Measurements from ENCODE around the gene NEFH. TPM values are rescaled to one million over a fixed set of nuclear protein-coding genes. Genes with fewer than 3 reads are reported as not detected.
A peak's percentile ranks its signal among the peaks of the same experiment; 100 is the strongest.
"Not testable (repeated sequence)": the region's sequence is repeated elsewhere in the genome, so short reads cannot be mapped to it uniquely, and the experiment has no call there.

NEFH gene
- 1.2 TPM for polyA plus RNA-seq (2013, experiment 1 of 4)
- polyA plus RNA-seq (2013, experiment 2 of 4): 1.3 TPM
- polyA plus RNA-seq (2013, experiment 3 of 4): 1.7 TPM
- polyA plus RNA-seq (2013, experiment 4 of 4): 1.8 TPM

GRCh38 chr22:29479417-29480261 lies at the start of gene NEFH:
TSS of gene NEFH (plus strand) at chr22:29480218. CDS start at chr22:29480263, 45 bp downstream.
- 6% methylated on average over 48 of the region's 48 CpGs for WGBS, 2 experiments
- no peak within 1 kb of the TSS for H3K27ac ChIP-seq (ENCODE audit: insufficient read depth, low read depth, low read length, poor library complexity, severe bottlenecking)
- no peaks in the 10 kb centered on the region for H3K36me3 ChIP-seq (ENCODE audit: control insufficient read depth, insufficient read depth, low read length)
- H3K4me1 ChIP-seq (ENCODE audit: control insufficient read depth, insufficient read depth, low read length): peaks cover 23% of the 10 kb centered on the region
- peaks cover 66% of the 10 kb centered on the region for H3K27me3 ChIP-seq (ENCODE audit: control insufficient read depth, insufficient read depth, low read length, poor library complexity, severe bottlenecking)
- H3K4me3 ChIP-seq (ENCODE audit: insufficient read depth, low read depth, low read length): peak within 1 kb of the TSS; percentile 33
- H3K9me3 ChIP-seq (ENCODE audit: control insufficient read depth, low read length): no peaks in the 10 kb centered on the region

GRCh38 chr22:29431986-29432385 lies 48.0 kb upstream of the NEFH start:
- no peak overlapping the region for H3K27ac ChIP-seq (ENCODE audit: insufficient read depth, low read depth, low read length, poor library complexity, severe bottlenecking)

GRCh38 chr22:29433856-29434255 lies 46.2 kb upstream of the NEFH start:
- 90 to 100% methylated on average over 1 to 3 of the region's 3 CpGs for WGBS, 2 experiments
- Histone ChIP-seq H3K36me3 (ENCODE audit: control insufficient read depth, insufficient read depth, low read length) (no peaks in the 10 kb centered on the region), H3K4me3 (ENCODE audit: insufficient read depth, low read depth, low read length) (no peak overlapping the region), H3K9me3 (ENCODE audit: control insufficient read depth, low read length) (no peaks in the 10 kb centered on the region), H3K27ac (ENCODE audit: insufficient read depth, low read depth, low read length, poor library complexity, severe bottlenecking) (no peak overlapping the region), H3K4me1 (ENCODE audit: control insufficient read depth, insufficient read depth, low read length) (no peaks in the 10 kb centered on the region), H3K27me3 (ENCODE audit: control insufficient read depth, insufficient read depth, low read length, poor library complexity, severe bottlenecking) (no peaks in the 10 kb centered on the region)

More at GRCh38 chr22:29431986-29432385, 48.0 kb upstream of the NEFH start:
- Histone ChIP-seq H3K4me3 (ENCODE audit: insufficient read depth, low read depth, low read length) (no peak overlapping the region), H3K36me3 (ENCODE audit: control insufficient read depth, insufficient read depth, low read length) (no peaks in the 10 kb centered on the region), H3K4me1 (ENCODE audit: control insufficient read depth, insufficient read depth, low read length) (no peaks in the 10 kb centered on the region), H3K27me3 (ENCODE audit: control insufficient read depth, insufficient read depth, low read length, poor library complexity, severe bottlenecking) (no peaks in the 10 kb centered on the region), H3K9me3 (ENCODE audit: control insufficient read depth, low read length) (no peaks in the 10 kb centered on the region)
- 34 to 36% methylated on average over 5 of the region's 5 CpGs for WGBS, 2 experiments

- no peak overlapping the region for H3K27ac ChIP-seq (ENCODE audit: insufficient read depth, low read depth, low read length, poor library complexity, severe bottlenecking)
These were observed 45.7 kb upstream of the NEFH start for GRCh38 chr22:29434288-29434687.

GRCh38 chr22:29435236-29436136 lies 44.5 kb upstream of the NEFH start:
- Histone ChIP-seq H3K4me3 (ENCODE audit: insufficient read depth, low read depth, low read length) (no peak overlapping the region), H3K9me3 (ENCODE audit: control insufficient read depth, low read length) (no peaks in the 10 kb centered on the region), H3K4me1 (ENCODE audit: control insufficient read depth, insufficient read depth, low read length) (no peaks in the 10 kb centered on the region), H3K27me3 (ENCODE audit: control insufficient read depth, insufficient read depth, low read length, poor library complexity, severe bottlenecking) (no peaks in the 10 kb centered on the region), H3K27ac (ENCODE audit: insufficient read depth, low read depth, low read length, poor library complexity, severe bottlenecking) (no peak overlapping the region), H3K36me3 (ENCODE audit: control insufficient read depth, insufficient read depth, low read length) (no peaks in the 10 kb centered on the region)
- WGBS, 2 experiments: 87 to 91% methylated on average over 4 to 5 of the region's 5 CpGs

More at GRCh38 chr22:29434288-29434687, 45.7 kb upstream of the NEFH start:
- no peak overlapping the region for H3K4me3 ChIP-seq (ENCODE audit: insufficient read depth, low read depth, low read length)
- WGBS, 2 experiments: 95 to 96% methylated on average over 7 of the region's 7 CpGs
- H3K36me3 ChIP-seq (ENCODE audit: control insufficient read depth, insufficient read depth, low read length): no peaks in the 10 kb centered on the region
- no peaks in the 10 kb centered on the region for H3K9me3 ChIP-seq (ENCODE audit: control insufficient read depth, low read length)
- H3K4me1 ChIP-seq (ENCODE audit: control insufficient read depth, insufficient read depth, low read length): no peaks in the 10 kb centered on the region
- no peaks in the 10 kb centered on the region for H3K27me3 ChIP-seq (ENCODE audit: control insufficient read depth, insufficient read depth, low read length, poor library complexity, severe bottlenecking)

GRCh38 chr22:29438283-29438682 lies 41.7 kb upstream of the NEFH start, which contains the start of gene RFPL1:
TSS of gene RFPL1 (plus strand) at chr22:29438583.
- not testable (repeated sequence) for H3K9me3 ChIP-seq (ENCODE audit: control insufficient read depth, low read length); H3K27ac ChIP-seq (ENCODE audit: insufficient read depth, low read depth, low read length, poor library complexity, severe bottlenecking); H3K27me3 ChIP-seq (ENCODE audit: control insufficient read depth, insufficient read depth, low read length, poor library complexity, severe bottlenecking); H3K4me1 ChIP-seq (ENCODE audit: control insufficient read depth, insufficient read depth, low read length); H3K4me3 ChIP-seq (ENCODE audit: insufficient read depth, low read depth, low read length); H3K36me3 ChIP-seq (ENCODE audit: control insufficient read depth, insufficient read depth, low read length)
- 92 to 96% methylated on average over 10 of the region's 10 CpGs for WGBS, 2 experiments

DNA sequence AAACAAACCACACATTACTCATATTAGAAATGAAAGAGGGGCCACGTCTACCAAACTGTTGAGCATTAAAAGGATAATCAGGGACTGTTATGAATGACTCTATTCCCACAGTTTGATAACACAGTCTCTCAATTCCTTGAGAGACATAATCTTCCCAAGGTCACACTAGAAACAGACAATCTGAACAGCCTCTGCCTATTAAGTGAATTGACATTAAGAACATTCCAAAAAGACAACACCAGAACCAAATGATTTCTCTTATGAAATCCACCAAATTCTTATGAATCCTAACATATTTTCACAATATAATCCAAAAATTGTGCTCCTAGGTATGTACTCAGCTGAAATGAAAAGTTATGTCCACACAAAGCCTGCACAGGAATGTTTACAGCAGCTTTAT lies 37.0 kb upstream of the NEFH start:
- no peaks in the 10 kb centered on the region for H3K36me3 ChIP-seq (ENCODE audit: control insufficient read depth, insufficient read depth, low read length)
- no peak overlapping the region for H3K4me3 ChIP-seq (ENCODE audit: insufficient read depth, low read depth, low read length)
- 78 to 100% methylated on average over 1 of the region's 1 CpG for WGBS, 2 experiments
- H3K4me1 ChIP-seq (ENCODE audit: control insufficient read depth, insufficient read depth, low read length): no peaks in the 10 kb centered on the region
- H3K9me3 ChIP-seq (ENCODE audit: control insufficient read depth, low read length): no peaks in the 10 kb centered on the region
- H3K27me3 ChIP-seq (ENCODE audit: control insufficient read depth, insufficient read depth, low read length, poor library complexity, severe bottlenecking): no peaks in the 10 kb centered on the region
- no peak overlapping the region for H3K27ac ChIP-seq (ENCODE audit: insufficient read depth, low read depth, low read length, poor library complexity, severe bottlenecking)

DNA sequence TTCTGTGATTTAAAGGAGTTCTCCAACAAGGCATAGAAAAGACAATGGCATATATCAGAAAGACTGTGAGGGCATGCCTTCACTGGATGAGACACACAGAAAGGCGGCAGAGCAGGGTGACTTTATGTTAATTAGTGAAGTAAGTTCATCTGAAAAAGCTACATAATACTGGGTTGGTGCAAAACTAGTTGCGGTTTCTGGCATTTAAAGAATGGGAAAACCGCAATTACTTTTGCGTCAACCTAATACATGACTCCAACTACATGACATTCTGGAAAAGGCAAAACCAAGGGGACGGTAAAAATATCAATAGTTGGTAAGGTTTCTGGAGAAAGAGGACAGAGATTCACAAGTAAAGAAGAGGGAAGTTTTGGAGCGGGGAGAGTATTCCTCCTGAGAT lies 36.6 kb upstream of the NEFH start:
- H3K4me3 ChIP-seq (ENCODE audit: insufficient read depth, low read depth, low read length): no peak overlapping the region
- 84 to 88% methylated on average over 5 of the region's 6 CpGs for WGBS, 2 experiments

GRCh38 chr22:29443861-29444792 lies 35.9 kb upstream of the NEFH start:
- 77 to 78% methylated on average over 14 of the region's 14 CpGs for WGBS, 2 experiments
- Histone ChIP-seq H3K4me3 (ENCODE audit: insufficient read depth, low read depth, low read length) (no peak overlapping the region), H3K9me3 (ENCODE audit: control insufficient read depth, low read length) (no peaks in the 10 kb centered on the region), H3K27ac (ENCODE audit: insufficient read depth, low read depth, low read length, poor library complexity, severe bottlenecking) (no peak overlapping the region), H3K4me1 (ENCODE audit: control insufficient read depth, insufficient read depth, low read length) (no peaks in the 10 kb centered on the region), H3K36me3 (ENCODE audit: control insufficient read depth, insufficient read depth, low read length) (no peaks in the 10 kb centered on the region), H3K27me3 (ENCODE audit: control insufficient read depth, insufficient read depth, low read length, poor library complexity, severe bottlenecking) (no peaks in the 10 kb centered on the region)

More for the DNA sequence above, 36.6 kb upstream of the NEFH start:
- no peaks in the 10 kb centered on the region for H3K36me3 ChIP-seq (ENCODE audit: control insufficient read depth, insufficient read depth, low read length)
- H3K27me3 ChIP-seq (ENCODE audit: control insufficient read depth, insufficient read depth, low read length, poor library complexity, severe bottlenecking): no peaks in the 10 kb centered on the region
- no peak overlapping the region for H3K27ac ChIP-seq (ENCODE audit: insufficient read depth, low read depth, low read length, poor library complexity, severe bottlenecking)
- no peaks in the 10 kb centered on the region for H3K4me1 ChIP-seq (ENCODE audit: control insufficient read depth, insufficient read depth, low read length)
- H3K9me3 ChIP-seq (ENCODE audit: control insufficient read depth, low read length): no peaks in the 10 kb centered on the region
